ENCODE results near the gene KRT86. TPM values are rescaled to one million over a fixed set of nuclear protein-coding genes. Genes with fewer than 3 reads are reported as not detected.
"Not testable (repeated sequence)": the region's sequence is repeated elsewhere in the genome, so short reads cannot be mapped to it uniquely, and the experiment has no call there.

Gene KRT86
- total RNA-seq, 4 donors from 2014 or later, result 1.7 TPM; not detected in 3

- no peaks in the 10 kb centered on the region for H3K9me3 ChIP-seq
- no peak for TF ChIP-seq EP300 (IDR thresholded peaks at IDR 0.05)
- no peak for TF ChIP-seq CTCF (IDR thresholded peaks at IDR 0.05)
- TF ChIP-seq POLR2A (IDR thresholded peaks at IDR 0.05), result no peak
- TF ChIP-seq POLR2AphosphoS5 (IDR thresholded peaks at IDR 0.05), result no peak
- H3K4me3 ChIP-seq, result no peak overlapping the region
- peaks cover 19% of the 10 kb centered on the region for H3K27me3 ChIP-seq
- ATAC-seq, result no peak
- no peak overlapping the region for H3K27ac ChIP-seq
- H3K36me3 ChIP-seq, result no peaks in the 10 kb centered on the region
- 80 to 89% methylated on average over 2 to 3 of the region's 3 CpGs for WGBS, 2 donors (ENCODE audit: low coverage in 1 of 2)
- H3K4me1 ChIP-seq, result peaks cover 0 to 20% (median 6%) of the 10 kb centered on the region in 3 donors
Measured at GRCh38 chr12:52311285-52311648, 36.8 kb downstream of the KRT86 start.

GRCh38 chr12:52312086-52312485 lies 37.6 kb downstream of the KRT86 start:
- H3K27ac ChIP-seq, result no peak overlapping the region
- WGBS, 2 donors (ENCODE audit: low coverage in 1 of 2), result 80% methylated on average over 1 of the region's 4 CpGs; no CpG with 5 or more reads in 1 of the 2 donors
- H3K4me1 ChIP-seq, result peaks cover 0 to 20% (median 6%) of the 10 kb centered on the region in 3 donors
- no peaks in the 10 kb centered on the region for H3K9me3 ChIP-seq
- H3K36me3 ChIP-seq, result no peaks in the 10 kb centered on the region
- TF ChIP-seq EP300 (IDR thresholded peaks at IDR 0.05), result no peak
- no peak for TF ChIP-seq CTCF (IDR thresholded peaks at IDR 0.05)
- TF ChIP-seq POLR2AphosphoS5 (IDR thresholded peaks at IDR 0.05), result no peak
- no peak for TF ChIP-seq POLR2A (IDR thresholded peaks at IDR 0.05)
- ATAC-seq, result no peak
- H3K4me3 ChIP-seq, result no peak overlapping the region
- H3K27me3 ChIP-seq, result peaks cover 19% of the 10 kb centered on the region

- ATAC-seq, result no peak
- no peak overlapping the region for H3K4me3 ChIP-seq
- TF ChIP-seq POLR2AphosphoS5 (IDR thresholded peaks at IDR 0.05) (no peak), POLR2A (IDR thresholded peaks at IDR 0.05) (no peak), CTCF (IDR thresholded peaks at IDR 0.05) (no peak), EP300 (IDR thresholded peaks at IDR 0.05) (no peak)
Measured at GRCh38 chr12:52313461-52313860, 39.0 kb downstream of the KRT86 start.

GRCh38 chr12:52313926-52314325 lies 39.5 kb downstream of the KRT86 start:
- Histone ChIP-seq H3K27me3 (peaks cover 29% of the 10 kb centered on the region), H3K27ac (no peak overlapping the region), H3K4me3 (no peak overlapping the region), H3K36me3 (no peaks in the 10 kb centered on the region), H3K4me1 (peaks cover 0 to 4% (median 0%) of the 10 kb centered on the region in 3 donors), H3K9me3 (no peaks in the 10 kb centered on the region)
- WGBS, 2 donors (ENCODE audit: low coverage in 1 of 2), result 75 to 80% methylated on average over 1 to 3 of the region's 9 CpGs
- TF ChIP-seq POLR2A (IDR thresholded peaks at IDR 0.05) (no peak), CTCF (IDR thresholded peaks at IDR 0.05) (no peak), POLR2AphosphoS5 (IDR thresholded peaks at IDR 0.05) (no peak), EP300 (IDR thresholded peaks at IDR 0.05) (no peak)
- ATAC-seq, result no peak

More at GRCh38 chr12:52313461-52313860, 39.0 kb downstream of the KRT86 start:
- Histone ChIP-seq H3K27me3 (peaks cover 25% of the 10 kb centered on the region), H3K4me1 (peaks cover 0 to 9% (median 0%) of the 10 kb centered on the region in 3 donors), H3K27ac (no peak overlapping the region), H3K9me3 (no peaks in the 10 kb centered on the region), H3K36me3 (no peaks in the 10 kb centered on the region)
- WGBS, 2 donors (ENCODE audit: low coverage in 1 of 2), result 40 to 72% methylated on average over 1 to 3 of the region's 3 CpGs

GRCh38 chr12:52314511-52314910 lies 40.1 kb downstream of the KRT86 start:
- Histone ChIP-seq H3K4me1 (no peaks in the 10 kb centered on the region), H3K27me3 (peaks cover 30% of the 10 kb centered on the region), H3K4me3 (no peak overlapping the region), H3K27ac (no peak overlapping the region), H3K36me3 (no peaks in the 10 kb centered on the region), H3K9me3 (no peaks in the 10 kb centered on the region)
- WGBS, 2 donors (ENCODE audit: low coverage in 1 of 2), result 65% methylated on average over 2 of the region's 13 CpGs; no CpG with 5 or more reads in 1 of the 2 donors
- TF ChIP-seq CTCF (IDR thresholded peaks at IDR 0.05) (no peak), POLR2AphosphoS5 (IDR thresholded peaks at IDR 0.05) (no peak)
- no peak for ATAC-seq

GRCh38 chr12:52315721-52316120 lies 41.3 kb downstream of the KRT86 start:
- not testable (repeated sequence) for H3K27ac ChIP-seq, H3K4me3 ChIP-seq, H3K4me1 ChIP-seq, ATAC-seq, H3K9me3 ChIP-seq, H3K36me3 ChIP-seq
- 63% methylated on average over 2 to 9 of the region's 9 CpGs for WGBS, 2 donors (ENCODE audit: low coverage in 1 of 2)
- peaks cover 40% of the 10 kb centered on the region for H3K27me3 ChIP-seq

Data from gastroesophageal sphincter (tissue), 4 donors.